ENCODE results near the gene WIPI1. TPM values are rescaled to one million over a fixed set of nuclear protein-coding genes. Genes with fewer than 3 reads are reported as not detected.

Gene WIPI1
- polyA plus RNA-seq, 1 donor (not counting 4 experiments of a cell fraction or from before 2014, with no cell fraction given) = 49.4 TPM

GRCh38 chr17:68422821-68423220 is 34.5 kb downstream of the WIPI1 start:
- TF ChIP-seq EZH2 (IDR thresholded peaks at IDR 0.05; ENCODE audit: low read length) = no peak
- no peak for TF ChIP-seq CTCF (optimal IDR thresholded peaks at IDR 0.05 in 1 of 3, IDR thresholded peaks at IDR 0.05 in 1 of 3, conservative IDR thresholded peaks at IDR 0.05 in 1 of 3; ENCODE audit: extremely low read depth in 1 of 3, insufficient read depth in 2 of 3, low read length in 3 of 3)
- Histone ChIP-seq H3K4me2 (ENCODE audit: control insufficient read depth, extremely low read depth, insufficient read depth, low read depth, low read length) (no peak overlapping the region), H3K27me3 (ENCODE audit: control insufficient read depth, extremely low read depth, insufficient read depth, low read length) (no peaks in the 10 kb centered on the region), H3K27ac (ENCODE audit: control insufficient read depth, insufficient read depth, low read length) (no peak overlapping the region), H3K9ac (ENCODE audit: control insufficient read depth, extremely low read depth, insufficient read depth, low read length) (no peak overlapping the region), H2AFZ (ENCODE audit: control insufficient read depth, low read length) (no peak overlapping the region), H3K36me3 (ENCODE audit: control insufficient read depth in 2 of 2, extremely low read depth in 1 of 2, insufficient read depth in 2 of 2, low read length in 2 of 2) (peaks cover 0 to 20% of the 10 kb centered on the region in 2 experiments), H3K4me3 (ENCODE audit: control insufficient read depth in 2 of 3, extremely low read depth in 1 of 3, insufficient read depth in 2 of 3, low read depth in 1 of 3, low read length in 3 of 3) (no peak overlapping the region), H4K20me1 (ENCODE audit: control insufficient read depth, extremely low read depth, insufficient read depth, low read length) (no peaks in the 10 kb centered on the region), H3K4me1 (ENCODE audit: control insufficient read depth, extremely low read depth, insufficient read depth, low read length) (no peaks in the 10 kb centered on the region), H3K9me1 (ENCODE audit: control insufficient read depth, extremely low read depth, insufficient read depth, low read length) (no peaks in the 10 kb centered on the region), H3K9me3 (ENCODE audit: control insufficient read depth, low read depth, low read length) (no peaks in the 10 kb centered on the region), H3K79me2 (ENCODE audit: control insufficient read depth, insufficient read depth, low read length) (no peaks in the 10 kb centered on the region)
- dilution Hi-C loops (cut with MboI; ENCODE audit: extremely low pct_ligation_motif_present, low sequenced_read_pairs) = no loop called here
- DNase-seq (ENCODE audit: low read depth, low spot score) = no peak
- no peak for FAIRE-seq

- Histone ChIP-seq H3K9ac (ENCODE audit: control insufficient read depth, extremely low read depth, insufficient read depth, low read length) (no peak overlapping the region), H3K9me3 (ENCODE audit: control insufficient read depth, low read depth, low read length) (no peaks in the 10 kb centered on the region), H3K36me3 (ENCODE audit: control insufficient read depth in 2 of 2, extremely low read depth in 1 of 2, insufficient read depth in 2 of 2, low read length in 2 of 2) (peaks cover 0 to 13% of the 10 kb centered on the region in 2 experiments), H3K9me1 (ENCODE audit: control insufficient read depth, extremely low read depth, insufficient read depth, low read length) (no peaks in the 10 kb centered on the region), H3K79me2 (ENCODE audit: control insufficient read depth, insufficient read depth, low read length) (no peaks in the 10 kb centered on the region), H2AFZ (ENCODE audit: control insufficient read depth, low read length) (no peak overlapping the region), H3K27ac (ENCODE audit: control insufficient read depth, insufficient read depth, low read length) (no peak overlapping the region), H3K4me3 (ENCODE audit: control insufficient read depth in 2 of 3, extremely low read depth in 1 of 3, insufficient read depth in 2 of 3, low read depth in 1 of 3, low read length in 3 of 3) (no peak overlapping the region), H3K4me2 (ENCODE audit: control insufficient read depth, extremely low read depth, insufficient read depth, low read depth, low read length) (no peak overlapping the region), H3K4me1 (ENCODE audit: control insufficient read depth, extremely low read depth, insufficient read depth, low read length) (no peaks in the 10 kb centered on the region), H3K27me3 (ENCODE audit: control insufficient read depth, extremely low read depth, insufficient read depth, low read length) (no peaks in the 10 kb centered on the region), H4K20me1 (ENCODE audit: control insufficient read depth, extremely low read depth, insufficient read depth, low read length) (no peaks in the 10 kb centered on the region)
- TF ChIP-seq CTCF (optimal IDR thresholded peaks at IDR 0.05 in 1 of 3, IDR thresholded peaks at IDR 0.05 in 1 of 3, conservative IDR thresholded peaks at IDR 0.05 in 1 of 3; ENCODE audit: extremely low read depth in 1 of 3, insufficient read depth in 2 of 3, low read length in 3 of 3) (no peak), EZH2 (IDR thresholded peaks at IDR 0.05; ENCODE audit: low read length) (no peak)
- FAIRE-seq (no peak), DNase-seq (ENCODE audit: low read depth, low spot score) (no peak)
- dilution Hi-C loops (cut with MboI; ENCODE audit: extremely low pct_ligation_motif_present, low sequenced_read_pairs) = no loop called here
Observed at GRCh38 chr17:68421486-68421885, 35.8 kb downstream of the WIPI1 start.

Data from keratinocyte (primary cell).